Spleen (tissue), 7 donors: ENCODE results near the gene KLHL18.

Experiments
- POLR2AphosphoS5 ChIP-seq, 3 donors: sonication (generic); formaldehyde crosslinking; IDR thresholded peaks; one replicate each; pipeline ENCODE4 v1.5.1; 2017; ENCODE audit warnings: antibody characterized with exemption in 3 of 3
- TF ChIP-seq, protein P1 (sequence below), 11 experiments: fragments of 200-600 bp in 7 of 11; fragments of 450-650 bp in 4 of 11; sonication (generic) in 4 of 11; IDR thresholded peaks in 8 of 11; conservative IDR thresholded peaks in 3 of 11; 1 replicate in 7 of 11; 2 replicates in 4 of 11; pipeline versions ENCODE4 v1.4.0 to v1.8.0; 2016 to 2021; ENCODE audit warnings: antibody characterized with exemption in 11 of 11, inconsistent platforms in 4 of 11, mild to moderate bottlenecking in 1 of 11
- donor health status: DM: no; HTN: no; CAD: no; lungs with moderate emphysema.
- donor health status: DM: no; HTN: no; CAD: no.
- donor health status: DM: no; HTN: no; CAD: no.

DNA sequence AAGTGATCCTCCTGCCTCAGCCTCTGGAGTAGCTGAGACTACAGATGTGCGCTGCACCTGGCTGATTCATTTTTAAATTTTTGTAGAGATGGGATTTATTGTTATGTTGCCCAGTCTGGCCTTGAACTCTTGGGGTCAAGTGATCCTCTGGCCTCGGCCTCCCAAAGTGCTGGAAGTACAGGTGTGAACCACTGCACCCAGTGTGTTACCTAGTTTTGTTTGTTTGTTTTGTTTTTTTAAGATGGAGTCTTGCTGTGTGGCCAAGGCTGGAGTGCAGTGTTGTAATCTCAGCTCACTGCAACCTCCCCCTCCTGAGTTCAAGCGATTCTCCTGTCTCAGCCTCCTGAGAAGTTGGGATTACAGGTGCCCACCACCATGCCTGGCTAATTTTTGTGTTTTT is 110.2 kb downstream of the KLHL18 start:
- TF ChIP-seq, protein P1, sequence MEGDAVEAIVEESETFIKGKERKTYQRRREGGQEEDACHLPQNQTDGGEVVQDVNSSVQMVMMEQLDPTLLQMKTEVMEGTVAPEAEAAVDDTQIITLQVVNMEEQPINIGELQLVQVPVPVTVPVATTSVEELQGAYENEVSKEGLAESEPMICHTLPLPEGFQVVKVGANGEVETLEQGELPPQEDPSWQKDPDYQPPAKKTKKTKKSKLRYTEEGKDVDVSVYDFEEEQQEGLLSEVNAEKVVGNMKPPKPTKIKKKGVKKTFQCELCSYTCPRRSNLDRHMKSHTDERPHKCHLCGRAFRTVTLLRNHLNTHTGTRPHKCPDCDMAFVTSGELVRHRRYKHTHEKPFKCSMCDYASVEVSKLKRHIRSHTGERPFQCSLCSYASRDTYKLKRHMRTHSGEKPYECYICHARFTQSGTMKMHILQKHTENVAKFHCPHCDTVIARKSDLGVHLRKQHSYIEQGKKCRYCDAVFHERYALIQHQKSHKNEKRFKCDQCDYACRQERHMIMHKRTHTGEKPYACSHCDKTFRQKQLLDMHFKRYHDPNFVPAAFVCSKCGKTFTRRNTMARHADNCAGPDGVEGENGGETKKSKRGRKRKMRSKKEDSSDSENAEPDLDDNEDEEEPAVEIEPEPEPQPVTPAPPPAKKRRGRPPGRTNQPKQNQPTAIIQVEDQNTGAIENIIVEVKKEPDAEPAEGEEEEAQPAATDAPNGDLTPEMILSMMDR (IDR thresholded peaks at IDR 0.05 in 8 of 11, conservative IDR thresholded peaks at IDR 0.05 in 3 of 11): no peak
- no peak for TF ChIP-seq POLR2AphosphoS5 (IDR thresholded peaks at IDR 0.05)
